ENCODE data around the gene TMEM208. TPM values are rescaled to one million over a fixed set of nuclear protein-coding genes. Genes with fewer than 3 reads are reported as not detected.

Gene TMEM208
- polyA plus RNA-seq, 2 of the 4 experiments (the other 2 are of a cell fraction) = 73.5 to 114 TPM

DNA sequence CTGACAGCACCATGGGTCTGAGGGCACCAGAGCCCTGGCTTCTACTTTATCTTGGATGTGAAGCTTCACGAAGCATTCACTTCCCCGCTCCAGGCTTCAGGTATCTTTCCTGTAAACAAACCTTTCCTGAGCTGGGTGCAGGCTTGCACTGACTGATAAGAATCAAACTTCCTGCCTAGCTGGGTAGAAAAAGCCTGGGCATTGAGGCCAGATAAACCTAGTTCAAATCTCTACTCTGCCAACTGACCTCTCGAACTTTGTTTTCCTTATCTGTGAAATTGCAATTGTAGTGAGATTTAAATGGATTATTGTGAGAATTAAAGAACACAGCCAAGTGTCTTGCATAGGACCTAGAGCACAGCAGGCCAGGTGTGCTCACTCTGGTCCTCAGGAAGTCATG is 2.9 kb upstream of the TMEM208 start (continued):
- TF ChIP-seq, protein P1, sequence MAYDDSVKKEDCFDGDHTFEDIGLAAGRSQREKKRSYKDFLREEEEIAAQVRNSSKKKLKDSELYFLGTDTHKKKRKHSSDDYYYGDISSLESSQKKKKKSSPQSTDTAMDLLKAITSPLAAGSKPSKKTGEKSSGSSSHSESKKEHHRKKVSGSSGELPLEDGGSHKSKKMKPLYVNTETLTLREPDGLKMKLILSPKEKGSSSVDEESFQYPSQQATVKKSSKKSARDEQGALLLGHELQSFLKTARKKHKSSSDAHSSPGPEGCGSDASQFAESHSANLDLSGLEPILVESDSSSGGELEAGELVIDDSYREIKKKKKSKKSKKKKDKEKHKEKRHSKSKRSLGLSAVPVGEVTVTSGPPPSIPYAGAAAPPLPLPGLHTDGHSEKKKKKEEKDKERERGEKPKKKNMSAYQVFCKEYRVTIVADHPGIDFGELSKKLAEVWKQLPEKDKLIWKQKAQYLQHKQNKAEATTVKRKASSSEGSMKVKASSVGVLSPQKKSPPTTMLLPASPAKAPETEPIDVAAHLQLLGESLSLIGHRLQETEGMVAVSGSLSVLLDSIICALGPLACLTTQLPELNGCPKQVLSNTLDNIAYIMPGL (CRISPR knock-in tag; IDR thresholded peaks at IDR 0.05; ENCODE audit: borderline replicate concordance) = no peak
- no peak for TF ChIP-seq CBX8 (IDR thresholded peaks at IDR 0.05)

- peak overlapping the region; percentile 89 to 95 for H3K27ac ChIP-seq
These were observed 581 bp upstream of the TMEM208 start for GRCh38 chr16:67226295-67226803.

DNA sequence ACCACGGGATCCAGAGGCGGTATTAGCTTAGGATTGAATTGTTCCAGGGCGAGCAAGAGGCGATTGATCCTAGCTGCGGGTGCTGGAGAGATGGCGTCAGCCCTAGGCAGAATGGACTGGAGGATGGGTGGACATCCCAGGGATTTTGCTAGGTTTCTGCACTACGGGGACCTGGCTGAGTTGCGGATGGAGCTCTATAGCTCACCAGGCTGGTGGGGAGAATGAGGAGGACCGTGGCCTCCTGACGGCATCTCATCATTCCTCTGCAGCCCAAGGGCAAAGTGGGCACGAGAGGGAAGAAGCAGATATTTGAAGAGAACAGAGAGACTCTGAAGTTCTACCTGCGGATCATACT is 614 bp downstream of the TMEM208 start:
- H3K4me3 ChIP-seq = peak overlapping the region; percentile 83
- H3K9me3 ChIP-seq = no peaks in the 10 kb centered on the region
- no peak for FAIRE-seq
- H3K4me1 ChIP-seq = peaks cover 13% of the 10 kb centered on the region
- WGBS (ENCODE audit: missing lambda C conversion rate) = 12% methylated on average over 7 of the region's 12 CpGs
- H3K27ac ChIP-seq = peak overlapping the region; percentile 89 to 95
- no peak for ATAC-seq
- TF ChIP-seq, protein P2, sequence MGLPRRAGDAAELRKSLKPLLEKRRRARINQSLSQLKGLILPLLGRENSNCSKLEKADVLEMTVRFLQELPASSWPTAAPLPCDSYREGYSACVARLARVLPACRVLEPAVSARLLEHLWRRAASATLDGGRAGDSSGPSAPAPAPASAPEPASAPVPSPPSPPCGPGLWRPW (IDR thresholded peaks at IDR 0.05) = no peak
- TF ChIP-seq, protein P1 (CRISPR knock-in tag; IDR thresholded peaks at IDR 0.05; ENCODE audit: borderline replicate concordance) = no peak
- TF ChIP-seq CEBPB (IDR thresholded peaks at IDR 0.05) (no peak), NFE2L2 (conservative IDR thresholded peaks at IDR 0.05; ENCODE audit: low read length) (no peak), ESRRA (IDR thresholded peaks at IDR 0.05; ENCODE audit: borderline replicate concordance, low read length) (no peak), CTCF (IDR thresholded peaks at IDR 0.05) (no peak), GATA3 (IDR thresholded peaks at IDR 0.05; ENCODE audit: borderline replicate concordance) (no peak), MAZ (IDR thresholded peaks at IDR 0.05; ENCODE audit: borderline replicate concordance, low read depth, low read length) (no peak), BHLHE40 (IDR thresholded peaks at IDR 0.05; ENCODE audit: low read depth, low read length) (no peak), HOXB5 (CRISPR knock-in tag; IDR thresholded peaks at IDR 0.05) (no peak), RFX5 (IDR thresholded peaks at IDR 0.05) (no peak), KDM1A (IDR thresholded peaks at IDR 0.05; ENCODE audit: low read depth) (no peak), MYC (IDR thresholded peaks at IDR 0.05; ENCODE audit: borderline replicate concordance, low read length) (no peak)
- TF ChIP-seq, protein P3, sequence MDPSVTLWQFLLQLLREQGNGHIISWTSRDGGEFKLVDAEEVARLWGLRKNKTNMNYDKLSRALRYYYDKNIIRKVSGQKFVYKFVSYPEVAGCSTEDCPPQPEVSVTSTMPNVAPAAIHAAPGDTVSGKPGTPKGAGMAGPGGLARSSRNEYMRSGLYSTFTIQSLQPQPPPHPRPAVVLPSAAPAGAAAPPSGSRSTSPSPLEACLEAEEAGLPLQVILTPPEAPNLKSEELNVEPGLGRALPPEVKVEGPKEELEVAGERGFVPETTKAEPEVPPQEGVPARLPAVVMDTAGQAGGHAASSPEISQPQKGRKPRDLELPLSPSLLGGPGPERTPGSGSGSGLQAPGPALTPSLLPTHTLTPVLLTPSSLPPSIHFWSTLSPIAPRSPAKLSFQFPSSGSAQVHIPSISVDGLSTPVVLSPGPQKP (IDR thresholded peaks at IDR 0.05; ENCODE audit: low read depth, low read length) = no peak
- ChIA-PET CTCF (interaction anchor here (1.2 to 14.1 kb wide), 9 partner anchors 9 to 273 kb away, joined by 3 to 138 read pairs (median 5); partner anchors contain the start of genes FHOD1 and SLC9A5), POLR2A (interaction anchor here (1.2 to 3.1 kb wide), 11 partner anchors 9 to 50 kb away, joined by 3 to 30 read pairs (median 6); partner anchors contain the start of genes E2F4, FHOD1 and SLC9A5)
- H3K4me2 ChIP-seq = peak overlapping the region; percentile 79
- no peak for DNase-seq (ENCODE audit: low read depth in 1 of 2, low spot score in 1 of 2)

More at GRCh38 chr16:67226295-67226803, 581 bp upstream of the TMEM208 start:
- peak overlapping the region; percentile 83 for H3K4me3 ChIP-seq
- DNase-seq (ENCODE audit: low read depth in 1 of 2, low spot score in 1 of 2) (no peak), FAIRE-seq (no peak), ATAC-seq (peak; percentile 45 to 62; a peak in 5 of 6 replicates)
- ChIA-PET CTCF (interaction anchor here (1.1 to 14.1 kb wide), 11 partner anchors 10 to 42 kb away, joined by 3 to 138 read pairs (median 5); partner anchors contain the start of genes FHOD1 and SLC9A5), POLR2A (interaction anchor here (0.7 to 3.1 kb wide), 15 partner anchors 10 to 51 kb away, joined by 3 to 30 read pairs (median 5); partner anchors contain the start of genes E2F4, FHOD1 and SLC9A5)
- 36% methylated on average over 12 of the region's 12 CpGs for WGBS (ENCODE audit: missing lambda C conversion rate)
- H3K4me1 ChIP-seq = peaks cover 13% of the 10 kb centered on the region
- no peaks in the 10 kb centered on the region for H3K9me3 ChIP-seq
- peak overlapping the region; percentile 94 for H3K4me2 ChIP-seq
- TF ChIP-seq TP53 (CRISPR knock-in tag; IDR thresholded peaks at IDR 0.05) = no peak
- peak; percentile 55 for TF ChIP-seq POLR2A (IDR thresholded peaks at IDR 0.05; ENCODE audit: low read length)
- no peak for TF ChIP-seq FOSB (CRISPR knock-in tag; IDR thresholded peaks at IDR 0.05)
- no peak for TF ChIP-seq RAD21 (conservative IDR thresholded peaks at IDR 0.05 in 1 of 2, IDR thresholded peaks at IDR 0.05 in 1 of 2)
- TF ChIP-seq REST (IDR thresholded peaks at IDR 0.05) = no peak

Data from A549 (cell line).